A673 (cell line): ENCODE measurements around the gene NDUFB7.

ENCODE experiments used
- CTCF ChIP-seq: fragments of 300-800, 200-600 bp; sonication (generic); conservative IDR thresholded peaks from 2 replicates; pipeline ENCODE4 v1.5.1; 2017; ENCODE audit warnings: low read depth, mild to moderate bottlenecking, antibody characterized with exemption, low read length, moderate library complexity, mixed read lengths
- EZH2 ChIP-seq: fragments of 200-600 bp; sonication (generic); IDR thresholded peaks from 2 replicates; pipeline ENCODE4 v1.6.1; 2017; ENCODE audit warnings: borderline replicate concordance, low read depth, mild to moderate bottlenecking, mixed read lengths, antibody characterized with exemption, low read length; ENCODE audit not compliant: poor library complexity, severe bottlenecking

DNA sequence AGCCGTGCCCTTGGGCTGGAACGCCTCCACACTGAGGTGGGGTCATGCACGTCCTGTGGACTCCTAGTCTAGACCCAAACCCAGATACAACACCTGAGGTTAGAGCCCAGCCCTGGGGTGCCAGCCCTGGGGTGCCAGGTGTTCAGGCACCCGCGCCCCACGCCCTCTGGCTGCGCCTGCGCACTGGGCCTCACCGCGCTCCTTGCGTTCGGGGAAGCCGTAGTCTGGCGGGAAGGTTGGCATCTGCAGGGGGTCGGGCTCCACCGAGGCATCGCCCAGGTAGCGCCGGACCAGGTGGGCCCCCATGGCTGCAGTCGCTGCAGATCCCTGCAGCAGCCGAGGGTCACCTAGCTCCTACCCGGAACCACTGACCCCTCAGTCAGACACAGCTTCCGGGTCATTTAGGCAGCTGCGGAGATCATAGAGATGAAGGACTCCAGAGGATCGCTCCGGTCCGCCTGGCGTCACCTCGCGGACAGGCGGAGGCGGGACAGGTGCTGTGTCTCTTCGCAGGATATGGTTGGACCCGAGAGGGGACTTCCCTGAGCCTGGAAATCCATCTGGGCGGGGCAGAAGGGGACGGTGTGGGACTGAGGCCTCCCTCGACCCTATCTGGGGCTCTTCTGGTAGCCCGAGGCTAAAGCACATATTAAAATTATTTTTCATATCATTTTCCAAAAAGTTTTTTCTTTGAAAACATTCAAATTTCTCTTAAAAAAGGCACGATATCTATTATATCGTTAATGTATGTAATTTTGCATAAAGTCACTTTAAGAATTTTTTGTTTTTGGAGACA, at the start of gene NDUFB7:
- TF ChIP-seq EZH2 (no peak), CTCF (peak; percentile 92)
